ENCODE data around the gene TPM3. TPM values are rescaled to one million over a fixed set of nuclear protein-coding genes. Genes with fewer than 3 reads are reported as not detected.

Gene TPM3
- total RNA-seq, 2 donors from 2014 or later: 74.2 to 131 TPM

DNA sequence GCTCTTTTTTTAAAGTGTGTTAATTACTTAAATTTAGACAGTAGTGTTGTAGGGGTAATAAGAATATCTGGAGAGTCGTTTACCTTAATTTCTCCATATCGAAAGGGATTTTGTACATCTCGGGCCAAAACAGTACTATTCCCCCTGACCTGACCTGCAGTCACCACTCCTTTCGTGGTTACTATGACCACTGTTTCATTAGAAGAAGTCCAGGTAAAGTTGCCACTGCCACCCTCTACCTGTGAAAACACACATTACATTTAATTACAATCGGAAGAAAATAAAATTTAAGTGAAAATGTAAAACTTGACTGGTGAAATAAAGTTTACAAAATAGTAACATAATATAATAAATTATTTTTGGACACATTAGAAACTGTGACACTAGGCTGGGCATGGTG lies 74.3 kb downstream of the TPM3 start:
- intact Hi-C loops (cut with DNase I): no loop called here
- Histone ChIP-seq H3K4me3 (no peak overlapping the region), H3K9me3 (no peaks in the 10 kb centered on the region), H3K27me3 (no peaks in the 10 kb centered on the region), H3K4me1 (no peaks in the 10 kb centered on the region), H3K27ac (no peak overlapping the region), H3K36me3 (replicated peaks in 1 of 2; ENCODE audit: insufficient read depth in 1 of 2, low read depth in 2 of 2) (no peaks in the 10 kb centered on the region)
- no peak for ATAC-seq
- WGBS, 2 donors: 57 to 66% methylated on average over 5 of the region's 5 CpGs
- TF ChIP-seq, protein P1, sequence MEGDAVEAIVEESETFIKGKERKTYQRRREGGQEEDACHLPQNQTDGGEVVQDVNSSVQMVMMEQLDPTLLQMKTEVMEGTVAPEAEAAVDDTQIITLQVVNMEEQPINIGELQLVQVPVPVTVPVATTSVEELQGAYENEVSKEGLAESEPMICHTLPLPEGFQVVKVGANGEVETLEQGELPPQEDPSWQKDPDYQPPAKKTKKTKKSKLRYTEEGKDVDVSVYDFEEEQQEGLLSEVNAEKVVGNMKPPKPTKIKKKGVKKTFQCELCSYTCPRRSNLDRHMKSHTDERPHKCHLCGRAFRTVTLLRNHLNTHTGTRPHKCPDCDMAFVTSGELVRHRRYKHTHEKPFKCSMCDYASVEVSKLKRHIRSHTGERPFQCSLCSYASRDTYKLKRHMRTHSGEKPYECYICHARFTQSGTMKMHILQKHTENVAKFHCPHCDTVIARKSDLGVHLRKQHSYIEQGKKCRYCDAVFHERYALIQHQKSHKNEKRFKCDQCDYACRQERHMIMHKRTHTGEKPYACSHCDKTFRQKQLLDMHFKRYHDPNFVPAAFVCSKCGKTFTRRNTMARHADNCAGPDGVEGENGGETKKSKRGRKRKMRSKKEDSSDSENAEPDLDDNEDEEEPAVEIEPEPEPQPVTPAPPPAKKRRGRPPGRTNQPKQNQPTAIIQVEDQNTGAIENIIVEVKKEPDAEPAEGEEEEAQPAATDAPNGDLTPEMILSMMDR (IDR thresholded peaks at IDR 0.05): no peak
- TF ChIP-seq POLR2A (IDR thresholded peaks at IDR 0.05): no peak
- DNase-seq: no peak

DNA sequence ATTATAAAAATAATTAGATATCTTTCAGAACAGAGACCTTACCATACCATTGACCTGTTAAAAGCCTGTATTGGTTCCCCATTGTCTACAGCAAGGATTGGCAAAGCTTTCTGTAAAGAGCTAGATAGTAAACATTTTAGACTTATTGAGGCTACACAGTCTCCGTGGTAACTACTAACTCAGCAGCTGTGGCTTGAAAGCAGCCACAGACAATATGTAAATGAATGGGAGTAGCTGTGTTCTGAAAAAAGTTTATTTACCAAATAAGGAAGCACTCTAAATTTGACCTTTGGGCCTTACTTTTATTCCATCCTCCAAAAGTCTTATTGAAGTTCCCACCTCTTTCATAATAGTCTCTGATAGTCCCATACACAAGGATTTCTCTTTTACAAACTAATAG lies 76.7 kb downstream of the TPM3 start:
- H3K4me3 ChIP-seq: no peak overlapping the region
- H3K36me3 ChIP-seq (replicated peaks in 1 of 2; ENCODE audit: insufficient read depth in 1 of 2, low read depth in 2 of 2): no peaks in the 10 kb centered on the region
- ATAC-seq (no peak), DNase-seq (no peak)
- 38 to 43% methylated on average over 1 of the region's 1 CpG for WGBS, 2 donors
- TF ChIP-seq, protein P1 (IDR thresholded peaks at IDR 0.05): no peak
- no peak for TF ChIP-seq POLR2A (IDR thresholded peaks at IDR 0.05)
- no peaks in the 10 kb centered on the region for H3K9me3 ChIP-seq
- no peak overlapping the region for H3K27ac ChIP-seq
- intact Hi-C loops (cut with DNase I): no loop called here
- H3K4me1 ChIP-seq: no peaks in the 10 kb centered on the region
- no peaks in the 10 kb centered on the region for H3K27me3 ChIP-seq

MicroRNAs encoded within 50 kb of the gene (microRNA counts, 767-probe panel; counts per million panel counts)
- 0 to 736 counts per million in 2 donors for microRNA hsa-miR-190b

Small RNAs within 50 kb of the gene (microRNA-seq; reads per million reads assigned to microRNA genes)
- gene MIR190B (ENCODE audit: borderline number of aligned reads in 2 of 2, borderline replicate concordance in 2 of 2): 214 to 229 reads per million in 2 donors

Small RNAs within 50 kb of the gene (small RNA-seq; reads per million reads assigned to genes)
- gene MIR190B: not detected

Other genes starting within 250 kb of the TPM3 start
- gene DENND4B, start 245.4 kb downstream of the TPM3 start, total RNA-seq: 10 to 100 TPM; 33.2 to 54.7 TPM
- gene CRTC2, start 233.5 kb downstream of the TPM3 start, total RNA-seq: 10 to 100 TPM; 15.2 to 15.8 TPM
- 10 to 100 TPM; 30.7 to 35.5 TPM for gene SLC39A1, start 228.6 kb downstream of the TPM3 start, total RNA-seq
- gene CREB3L4, start 224.2 kb downstream of the TPM3 start, total RNA-seq: 10 to 100 TPM in 1 of 2 donors, under 1 TPM in 1; 0.66 to 14.0 TPM
- 100 to 1,000 TPM; 151 to 177 TPM for gene JTB, start 214.4 kb downstream of the TPM3 start, total RNA-seq
- gene RAB13, start 205.8 kb downstream of the TPM3 start, total RNA-seq: 10 to 100 TPM; 16.2 to 29.6 TPM
- gene RPS27, start 201.3 kb downstream of the TPM3 start, total RNA-seq: 100 to 1,000 TPM; 538 to 734 TPM
- gene NUP210L, start 37.0 kb downstream of the TPM3 start, total RNA-seq: not detected
- not detected for gene CFAP141, start 14.2 kb upstream of the TPM3 start, total RNA-seq
- 10 to 100 TPM; 38.1 to 50.1 TPM for gene UBAP2L, start 28.9 kb upstream of the TPM3 start, total RNA-seq
- gene HAX1, start 80.5 kb upstream of the TPM3 start, total RNA-seq: 10 to 100 TPM; 44.5 to 54.5 TPM
- under 1 TPM in 1 of 2 donors, not detected in 1; 0.26 TPM for gene AQP10, start 129.0 kb upstream of the TPM3 start, total RNA-seq
- 10 to 100 TPM; 10.9 to 16.3 TPM for gene ATP8B2, start 133.4 kb upstream of the TPM3 start, total RNA-seq
- 10 to 100 TPM in 1 of 2 donors, 1 to 10 TPM in 1; 5.9 to 13.5 TPM for gene IL6R, start 213.2 kb upstream of the TPM3 start, total RNA-seq